NB4 (cell line): Measurements from ENCODE around the gene KIAA1549.

ENCODE experiments used
- MYC ChIP-seq: IDR thresholded peaks from 2 replicates; pipeline ENCODE4 v1.6.1; 2011; ENCODE audit warnings: low read depth, low read length
- POLR2A ChIP-seq: IDR thresholded peaks from 2 replicates; pipeline ENCODE4 v1.6.1; 2011; ENCODE audit warnings: mild to moderate bottlenecking; ENCODE audit not compliant: insufficient read length; ENCODE audit errors: extremely low read depth
- TF ChIP-seq, protein P1 (sequence below): IDR thresholded peaks from one replicate; pipeline ENCODE4 v1.5.1; 2012; ENCODE audit warnings: low read depth, low read length
- TF ChIP-seq, protein P2 (sequence below): IDR thresholded peaks from 2 replicates; pipeline ENCODE4 v1.6.1; 2011; ENCODE audit warnings: low read depth, low read length

DNA sequence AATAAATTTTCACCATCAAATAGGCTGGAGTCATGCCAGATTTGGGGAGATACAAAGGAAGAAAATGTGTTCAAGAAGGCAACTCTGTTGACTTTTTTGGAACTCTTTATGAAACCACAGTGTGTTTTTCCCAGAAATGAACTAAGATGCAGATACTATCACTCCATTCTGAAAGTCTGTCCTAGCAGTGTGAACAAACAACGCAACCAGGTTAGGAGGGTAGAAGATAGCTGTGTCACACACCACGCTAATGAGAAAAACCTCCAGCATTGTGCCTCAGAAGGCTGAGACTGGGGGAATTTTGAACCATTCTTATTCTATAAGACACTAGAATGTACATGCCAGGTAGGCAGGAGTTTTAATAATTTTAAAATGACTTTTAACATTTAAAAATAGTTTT, 167.2 kb downstream of the KIAA1549 start:
- TF ChIP-seq POLR2A (no peak), MYC (no peak)
- TF ChIP-seq, protein P1, sequence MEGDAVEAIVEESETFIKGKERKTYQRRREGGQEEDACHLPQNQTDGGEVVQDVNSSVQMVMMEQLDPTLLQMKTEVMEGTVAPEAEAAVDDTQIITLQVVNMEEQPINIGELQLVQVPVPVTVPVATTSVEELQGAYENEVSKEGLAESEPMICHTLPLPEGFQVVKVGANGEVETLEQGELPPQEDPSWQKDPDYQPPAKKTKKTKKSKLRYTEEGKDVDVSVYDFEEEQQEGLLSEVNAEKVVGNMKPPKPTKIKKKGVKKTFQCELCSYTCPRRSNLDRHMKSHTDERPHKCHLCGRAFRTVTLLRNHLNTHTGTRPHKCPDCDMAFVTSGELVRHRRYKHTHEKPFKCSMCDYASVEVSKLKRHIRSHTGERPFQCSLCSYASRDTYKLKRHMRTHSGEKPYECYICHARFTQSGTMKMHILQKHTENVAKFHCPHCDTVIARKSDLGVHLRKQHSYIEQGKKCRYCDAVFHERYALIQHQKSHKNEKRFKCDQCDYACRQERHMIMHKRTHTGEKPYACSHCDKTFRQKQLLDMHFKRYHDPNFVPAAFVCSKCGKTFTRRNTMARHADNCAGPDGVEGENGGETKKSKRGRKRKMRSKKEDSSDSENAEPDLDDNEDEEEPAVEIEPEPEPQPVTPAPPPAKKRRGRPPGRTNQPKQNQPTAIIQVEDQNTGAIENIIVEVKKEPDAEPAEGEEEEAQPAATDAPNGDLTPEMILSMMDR, result no peak
- TF ChIP-seq, protein P2, sequence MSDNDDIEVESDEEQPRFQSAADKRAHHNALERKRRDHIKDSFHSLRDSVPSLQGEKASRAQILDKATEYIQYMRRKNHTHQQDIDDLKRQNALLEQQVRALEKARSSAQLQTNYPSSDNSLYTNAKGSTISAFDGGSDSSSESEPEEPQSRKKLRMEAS, result no peak
